NOMO-1 treated with dmso at 0.1 percent for 144 hours (cell line): ENCODE data around the gene NDUFC1.

Source experiments
- DNase-seq: peaks from one replicate; lab custom pipeline; 2025; ENCODE audit not compliant: unreplicated experiment; lab: John Stamatoyannopoulos, UW

Gene NDUFC1

DNA sequence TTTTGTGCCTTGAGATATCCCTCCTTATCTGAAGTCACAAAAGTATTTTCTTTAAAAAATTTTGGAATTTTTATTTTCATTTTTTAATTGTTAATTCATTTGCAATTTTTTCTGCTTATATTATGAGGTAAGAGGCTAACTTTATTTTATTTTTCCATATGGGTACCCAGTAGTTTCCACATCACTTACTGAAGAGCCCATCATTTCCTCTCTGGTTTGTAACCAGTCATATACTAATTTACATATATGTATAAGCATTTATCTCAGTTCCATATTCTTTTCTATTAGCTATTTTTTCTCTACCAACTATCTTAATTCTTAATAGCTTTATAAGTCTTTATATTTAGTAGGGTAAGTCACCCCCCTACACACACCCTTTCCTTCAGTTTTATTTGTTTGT, 49.2 kb downstream of the NDUFC1 start:
- no peak for DNase-seq

DNA sequence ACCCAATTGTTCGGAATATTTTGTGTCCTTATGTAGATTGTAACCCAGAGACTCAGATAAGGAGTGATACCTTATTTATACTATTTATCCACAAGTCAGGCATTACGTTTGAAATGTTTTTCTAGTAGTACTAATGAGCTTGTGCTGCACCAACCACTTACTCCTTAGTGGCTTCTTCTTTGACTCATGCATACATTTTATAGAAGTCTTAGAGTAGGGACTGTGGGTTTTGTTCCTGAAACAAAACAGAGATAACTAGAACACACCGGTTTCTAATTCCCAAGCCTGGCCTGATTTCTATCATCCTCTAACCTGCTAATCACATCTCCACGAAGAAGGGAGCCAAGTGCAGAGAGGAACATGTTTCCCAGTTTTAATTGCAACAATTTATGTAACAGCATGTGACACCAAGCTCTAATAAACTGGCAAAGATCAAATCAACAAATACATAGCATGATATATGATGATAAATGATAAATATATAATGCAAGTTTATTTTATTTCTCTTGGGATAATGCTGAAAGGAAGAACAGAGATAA, 54.5 kb downstream of the NDUFC1 start:
- DNase-seq = no peak

DNA sequence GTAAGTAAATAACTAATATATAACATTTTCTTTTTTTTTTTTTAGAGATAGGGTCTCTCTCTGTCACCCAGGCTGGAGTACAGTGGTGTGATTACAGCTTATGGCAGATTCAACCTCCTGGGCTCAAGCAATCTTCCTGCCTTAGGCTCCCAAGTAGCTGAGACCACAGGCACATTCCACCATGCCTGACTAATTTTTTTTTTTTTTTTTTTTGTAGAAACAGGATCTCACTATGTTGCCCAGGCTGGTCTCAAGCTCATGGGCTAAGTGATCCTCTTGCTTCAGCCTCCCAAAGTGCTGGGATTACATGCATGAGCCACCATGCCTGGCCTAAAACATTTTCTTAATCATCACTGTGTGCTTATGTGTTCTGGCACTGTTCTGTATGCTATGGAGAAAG, 55.0 kb downstream of the NDUFC1 start:
- DNase-seq = no peak

DNA sequence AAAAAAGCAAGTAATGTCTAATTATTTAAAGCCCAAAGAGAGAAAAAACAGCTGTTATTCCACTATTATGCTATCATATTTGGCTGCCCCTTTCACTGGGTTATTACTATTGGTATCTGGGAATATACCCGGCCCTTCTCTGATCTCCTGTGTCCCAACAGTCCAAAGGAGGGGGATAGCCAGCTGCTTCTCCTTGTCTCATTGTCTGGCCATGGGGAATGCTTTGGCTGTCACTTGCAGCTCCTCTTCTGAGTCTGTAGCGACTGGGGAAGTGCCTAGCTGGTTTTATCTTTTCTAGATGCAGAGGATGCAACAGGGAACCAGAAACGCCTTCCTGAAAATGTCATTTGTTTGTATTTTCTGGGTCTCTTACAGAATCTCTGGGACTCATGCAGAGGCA, 56.1 kb downstream of the NDUFC1 start:
- no peak for DNase-seq

DNA sequence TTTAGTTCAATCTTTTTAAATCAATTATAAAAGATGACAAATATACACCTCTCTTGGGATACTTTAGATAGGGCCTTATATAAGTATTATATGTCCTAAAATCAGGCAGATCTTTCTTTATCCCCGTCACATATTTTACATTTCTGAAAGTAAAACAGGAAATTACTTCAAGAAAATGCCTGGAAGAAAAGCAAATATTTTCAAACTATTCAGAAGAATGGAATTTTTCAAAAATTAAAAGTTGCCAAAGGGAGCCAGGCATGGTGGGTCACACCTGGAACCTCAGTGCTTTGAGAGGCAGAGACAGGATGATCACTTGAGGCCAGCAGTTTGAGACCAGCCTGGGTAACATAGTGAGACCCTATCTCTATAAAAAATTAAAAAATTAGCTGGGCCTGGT, 56.7 kb downstream of the NDUFC1 start:
- no peak for DNase-seq

DNA sequence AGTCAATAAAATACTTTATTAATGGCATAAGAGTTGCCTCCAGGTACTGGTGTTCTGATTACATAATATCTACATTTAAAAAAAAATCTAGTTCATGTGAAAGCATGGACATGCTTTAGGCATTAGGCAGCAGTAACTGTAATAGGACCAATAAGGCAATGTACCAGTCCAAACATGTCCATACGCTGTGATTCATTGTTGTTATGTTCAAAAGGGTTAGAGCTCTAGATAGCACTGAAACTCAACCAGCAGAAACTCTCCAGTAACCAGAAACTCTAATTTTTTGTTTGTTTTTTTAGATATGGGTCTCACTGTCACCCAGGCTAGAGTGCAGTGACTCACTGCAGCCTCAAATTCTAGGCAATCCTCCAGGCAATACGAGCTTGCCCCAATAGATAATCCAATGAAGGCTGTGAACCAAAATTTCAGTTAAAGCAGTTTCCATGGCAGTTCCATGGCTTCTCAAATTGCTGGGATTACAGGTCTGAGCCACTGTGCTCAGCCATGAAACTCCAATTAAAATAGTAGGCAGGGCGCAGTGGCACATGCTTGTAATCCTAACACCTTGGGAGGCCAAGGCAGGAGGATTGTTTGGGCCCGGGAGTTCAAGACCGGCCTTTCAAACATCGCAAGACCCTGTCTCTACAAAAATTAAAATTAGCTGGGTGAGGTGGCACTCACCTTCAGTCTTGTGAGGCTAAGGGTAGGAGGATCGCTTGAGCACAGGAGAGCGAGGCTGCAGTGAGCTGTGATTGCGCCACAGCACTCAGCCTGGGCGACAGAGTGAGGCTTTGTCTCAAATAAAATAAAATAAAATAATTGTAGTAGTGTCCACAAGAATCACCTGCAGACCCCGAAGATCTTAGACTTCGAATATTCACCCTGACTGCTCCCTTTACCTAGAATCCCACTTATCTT, 58.6 kb downstream of the NDUFC1 start:
- DNase-seq = no peak

DNA sequence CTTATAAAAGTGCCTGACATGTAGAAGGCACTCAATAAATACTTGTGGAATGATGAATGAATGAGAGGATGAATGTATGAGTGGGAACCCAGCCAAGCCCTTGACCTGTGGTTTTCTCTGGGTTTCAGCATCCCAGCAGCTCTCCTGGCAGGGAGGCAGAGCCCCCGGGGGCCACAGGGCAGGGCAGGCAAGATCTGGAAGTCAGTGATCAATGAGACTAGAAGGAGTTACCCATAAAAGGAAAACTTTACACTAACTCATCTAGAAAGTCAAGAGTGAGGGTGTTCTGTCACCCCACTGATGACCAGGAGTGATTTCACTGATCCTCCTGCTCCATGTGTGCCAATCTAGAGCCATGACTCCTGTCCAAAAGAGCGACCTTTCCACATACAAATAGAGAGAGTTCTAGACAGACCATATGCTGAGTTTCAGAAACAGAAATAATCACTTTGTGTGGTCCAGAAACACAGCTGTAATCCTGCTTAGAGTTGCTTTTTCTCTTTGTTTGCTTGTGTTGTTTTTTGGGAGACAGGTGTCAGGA, 59.7 kb downstream of the NDUFC1 start:
- DNase-seq = no peak

DNA sequence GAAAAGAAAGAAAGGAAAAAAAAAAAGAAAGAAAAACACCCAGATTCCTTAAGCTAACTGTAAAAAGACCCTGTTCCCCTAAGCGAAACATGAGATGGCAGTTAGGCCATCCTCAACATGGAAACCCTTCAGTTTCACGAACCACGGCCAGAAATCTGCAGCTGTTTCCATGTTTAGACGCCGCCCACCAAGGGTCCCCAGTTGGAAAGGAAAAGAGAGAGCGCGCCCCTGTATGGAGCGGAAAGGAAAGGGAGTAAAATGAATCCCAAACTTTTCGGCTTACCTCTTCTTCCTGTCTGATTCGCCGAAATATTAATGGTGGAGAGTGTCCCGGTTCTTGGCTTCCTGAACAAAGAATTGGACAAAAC, 60.5 kb downstream of the NDUFC1 start:
- DNase-seq = no peak

DNA sequence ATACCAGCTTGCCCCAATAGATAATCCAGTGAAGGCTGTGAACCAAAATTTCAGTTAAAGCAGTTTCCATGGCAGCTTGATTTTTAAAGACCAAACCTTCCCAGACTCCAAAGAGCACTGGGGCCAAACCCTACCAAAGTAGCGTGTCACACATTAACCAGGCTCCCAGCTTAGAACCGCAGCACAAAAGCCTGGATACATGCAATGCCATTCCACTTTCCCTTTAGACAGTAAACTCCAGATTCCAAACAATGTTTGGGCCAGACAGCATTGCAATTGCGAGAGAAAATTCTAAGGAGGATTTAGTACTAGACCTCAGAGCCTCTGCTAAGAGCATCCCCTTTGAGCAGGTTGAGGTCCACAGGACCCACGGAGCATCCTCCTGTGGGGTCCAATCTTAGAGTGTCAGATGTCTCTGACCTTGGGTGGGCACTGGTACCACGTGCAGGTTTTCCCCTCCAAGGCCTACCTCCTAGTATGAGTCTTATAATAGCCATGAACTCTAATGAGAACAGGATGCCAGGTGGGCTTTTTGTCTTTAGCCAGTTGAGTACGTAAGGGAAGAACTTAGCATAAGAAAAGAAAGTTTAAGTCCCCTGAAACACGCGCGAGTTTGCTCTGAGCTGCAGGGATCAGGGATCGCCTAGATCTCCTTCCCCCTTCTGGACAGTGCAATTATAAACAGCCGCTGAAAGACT, 61.0 kb downstream of the NDUFC1 start:
- no peak for DNase-seq
